CD14-positive monocyte (primary cell): ENCODE measurements around the gene LMNTD2. TPM values are rescaled to one million over a fixed set of nuclear protein-coding genes. Genes with fewer than 3 reads are reported as not detected.
"Not testable (repeated sequence)": the region's sequence is repeated elsewhere in the genome, so short reads cannot be mapped to it uniquely, and the experiment has no call there.

Experiments
- DNase-seq, 3 donors: peaks; one replicate each; pipeline ENCODE4 v3.0.0-alpha.2; 2011 to 2022
- H2AFZ ChIP-seq: 2 replicates; pipeline ENCODE4 v1.6.0; 2012; ENCODE audit warnings: mild to moderate bottlenecking, low read depth, low read length, inconsistent platforms; ENCODE audit not compliant: insufficient read depth, poor library complexity, severe bottlenecking
- H3K27ac ChIP-seq, 2 donors: 1 replicate in 1 of 2; 2 replicates in 1 of 2; pipeline ENCODE4 v1.5.1; 2012 to 2013; ENCODE audit warnings: low read length in 2 of 2, control low read depth in 1 of 2, inconsistent platforms in 1 of 2, low read depth in 1 of 2, mild to moderate bottlenecking in 1 of 2
- H3K27me3 ChIP-seq, 2 donors: one replicate each; pipeline versions ENCODE4 v1.6.0 to v1.6.1; 2011 to 2013; ENCODE audit warnings: low read length in 2 of 2; ENCODE audit not compliant: control insufficient read depth in 2 of 2, insufficient read depth in 2 of 2
- H3K36me3 ChIP-seq, 2 donors: replicated peaks in 1 of 2; 1 replicate in 1 of 2; 2 replicates in 1 of 2; pipeline versions ENCODE4 v1.5.1 to v1.6.1; 2012 to 2013; ENCODE audit warnings: low read length in 2 of 2, control low read depth in 1 of 2, inconsistent platforms in 1 of 2, mild to moderate bottlenecking in 1 of 2; ENCODE audit not compliant: insufficient read depth in 2 of 2, control insufficient read depth in 1 of 2
- H3K4me1 ChIP-seq, 2 donors: 1 replicate in 1 of 2; 2 replicates in 1 of 2; pipeline versions ENCODE4 v1.5.1 to v1.6.1; 2012 to 2013; ENCODE audit warnings: low read length in 2 of 2, control low read depth in 1 of 2, inconsistent platforms in 1 of 2, mild to moderate bottlenecking in 1 of 2, moderate library complexity in 1 of 2; ENCODE audit not compliant: insufficient read depth in 2 of 2, control insufficient read depth in 1 of 2
- H3K4me2 ChIP-seq: replicated peaks from 2 replicates; pipeline ENCODE3; 2012; ENCODE audit warnings: low read length, moderate library complexity, mild to moderate bottlenecking; ENCODE audit not compliant: poor library complexity, severe bottlenecking; ENCODE audit errors: extremely low read depth
- H3K4me3 ChIP-seq, 3 experiments: fragments of 200-600 bp in 1 of 3; sonication (generic) in 1 of 3; replicated peaks in 1 of 3; 1 replicate in 2 of 3; 2 replicates in 1 of 3; pipeline ENCODE4 v1.5.1; 2011 to 2013; ENCODE audit warnings: low read length in 3 of 3, mild to moderate bottlenecking in 3 of 3, control low read depth in 2 of 3, low read depth in 2 of 3, inconsistent platforms in 1 of 3, moderate library complexity in 1 of 3
- H3K79me2 ChIP-seq: 2 replicates; pipeline ENCODE4 v1.6.0; 2012; ENCODE audit warnings: mild to moderate bottlenecking, control low read depth, inconsistent platforms, low read length, moderate library complexity; ENCODE audit not compliant: insufficient read depth
- H3K9ac ChIP-seq: 2 replicates; pipeline ENCODE4 v1.6.0; 2017; ENCODE audit warnings: low read length, mild to moderate bottlenecking; ENCODE audit not compliant: insufficient read depth, poor library complexity, severe bottlenecking
- H3K9me3 ChIP-seq, 2 donors: replicated peaks in 1 of 2; 1 replicate in 1 of 2; 2 replicates in 1 of 2; pipeline versions ENCODE4 v1.5.1 to v1.6.1; 2012 to 2013; ENCODE audit warnings: low read length in 2 of 2, control low read depth in 1 of 2; ENCODE audit not compliant: control insufficient read depth in 1 of 2, insufficient read depth in 1 of 2
- H4K20me1 ChIP-seq: 2 replicates; pipeline ENCODE4 v1.6.0; 2012; ENCODE audit warnings: mild to moderate bottlenecking, low read length, control low read depth, moderate library complexity; ENCODE audit not compliant: insufficient read depth
- H3K27ac Mint-ChIP-seq, 7 donors: one replicate each; pipeline ENCODE4 v1.8.0; 2020; ENCODE audit warnings: mild to moderate bottlenecking in 7 of 7, mixed read lengths in 7 of 7, moderate library complexity in 6 of 7, inconsistent platforms in 2 of 7
- H3K27me3 Mint-ChIP-seq, 3 donors: one replicate each; pipeline ENCODE4 v1.8.0; 2021 to 2022; ENCODE audit warnings: low read depth in 3 of 3, mild to moderate bottlenecking in 3 of 3, mixed read lengths in 3 of 3, moderate library complexity in 3 of 3, inconsistent platforms in 1 of 3
- H3K36me3 Mint-ChIP-seq, 2 donors: one replicate each; pipeline ENCODE4 v1.8.0; 2020; ENCODE audit warnings: mixed read lengths in 2 of 2, inconsistent platforms in 1 of 2, mild to moderate bottlenecking in 1 of 2
- H3K4me1 Mint-ChIP-seq: one replicate; pipeline ENCODE4 v1.8.0; 2020; ENCODE audit warnings: mild to moderate bottlenecking, mixed read lengths
- H3K4me3 Mint-ChIP-seq, 2 donors: one replicate each; pipeline ENCODE4 v1.8.0; 2020; ENCODE audit warnings: mild to moderate bottlenecking in 2 of 2, mixed read lengths in 2 of 2, moderate library complexity in 1 of 2
- H3K9me3 Mint-ChIP-seq, 7 donors: one replicate each; pipeline ENCODE4 v1.8.0; 2020 to 2022; ENCODE audit warnings: mixed read lengths in 7 of 7, mild to moderate bottlenecking in 6 of 7, moderate library complexity in 6 of 7, inconsistent platforms in 2 of 7
- CTCF ChIP-seq: fragments of 200-600 bp; IDR thresholded peaks from one replicate; pipeline ENCODE4 v1.8.0; 2022; ENCODE audit warnings: antibody characterized with exemption, mild to moderate bottlenecking
- WGBS: methylation state at CpG from one replicate; pipeline ENCODE4 v1.1.5; 2013; ENCODE audit warnings: missing lambda C conversion rate; ENCODE audit not compliant: insufficient coverage; 5-methylcytosine and 5-hydroxymethylcytosine counted together
- intact Hi-C, 2 donors: fragments of 100-400 bp; cut with micrococcal nuclease; formaldehyde crosslinking; loops; one replicate each; pipeline versions ENCODE4 v1.15.0 to v1.15.1; 2023
- polyA plus RNA-seq, 3 donors: library from polyadenylated mRNA; depleted of rRNA in 1 of 3; unstranded in 2 of 3; stranded (reverse) in 1 of 3; fragments of 300-500 nt in 2 of 3; fragments of >200 nt in 1 of 3; fragmentation: Illumina TruSeq in 2 of 3; gene quantifications; 1 replicate in 2 of 3; 2 replicates in 1 of 3; pipeline ENCODE4 v1.2.3, GENCODE V29; 2012 to 2021

LMNTD2 gene
- polyA plus RNA-seq, 3 donors = 0.67 to 10.6 (median 1.2) TPM

GRCh38 chr11:518463-519202 lies 41.9 kb downstream of the LMNTD2 start:
- no peaks in the 10 kb centered on the region for H3K36me3 ChIP-seq
- Mint-ChIP-seq H3K4me3 (peak overlapping the region; percentile 60 to 83), H3K27me3 (peaks cover 0 to 3% (median 2%) of the 10 kb centered on the region in 3 donors)

GRCh38 chr11:516918-517685 lies 43.4 kb downstream of the LMNTD2 start:
- Mint-ChIP-seq H3K27ac (peak overlapping the region in 1 of 7 donors; percentile 76), H3K4me1 (peaks cover 28% of the 10 kb centered on the region), H3K36me3 (peaks cover 8 to 35% of the 10 kb centered on the region in 2 donors), H3K9me3 (peaks cover 12 to 19% (median 14%) of the 10 kb centered on the region in 7 donors)
- H3K27ac ChIP-seq, H3K27me3 ChIP-seq, H3K9ac ChIP-seq, H3K4me3 Mint-ChIP-seq, H3K27me3 Mint-ChIP-seq, H3K36me3 ChIP-seq, intact Hi-C loops, H2AFZ ChIP-seq, H3K4me2 ChIP-seq, H3K79me2 ChIP-seq, DNase-seq, H3K4me3 ChIP-seq, H4K20me1 ChIP-seq: not testable (repeated sequence)
- peaks cover 5 to 16% of the 10 kb centered on the region in 2 donors for H3K9me3 ChIP-seq
- 87% methylated on average over 32 of the region's 43 CpGs for WGBS
- peaks cover 25 to 27% of the 10 kb centered on the region in 2 donors for H3K4me1 ChIP-seq

More at GRCh38 chr11:518463-519202, 41.9 kb downstream of the LMNTD2 start:
- H4K20me1 ChIP-seq = no peaks in the 10 kb centered on the region
- peak; percentile 100 for TF ChIP-seq CTCF
- intact Hi-C loops = no loop called here
- no peaks in the 10 kb centered on the region for H3K79me2 ChIP-seq
- H3K9me3 ChIP-seq = peaks cover 5 to 16% of the 10 kb centered on the region in 2 donors
- H2AFZ ChIP-seq = peak overlapping the region; percentile 51
- H3K36me3 Mint-ChIP-seq = peaks cover 5 to 27% of the 10 kb centered on the region in 2 donors
- WGBS = 9% methylated on average over 65 of the region's 74 CpGs
- H3K9me3 Mint-ChIP-seq = peaks cover 12 to 16% (median 14%) of the 10 kb centered on the region in 7 donors
- peaks cover 17% of the 10 kb centered on the region for H3K4me1 Mint-ChIP-seq
- H3K4me1 ChIP-seq = peaks cover 11 to 13% of the 10 kb centered on the region in 2 donors
- DNase-seq = peak; percentile 86 to 92 (median 90)
- H3K27ac ChIP-seq = no peak overlapping the region
- H3K27ac Mint-ChIP-seq = peak overlapping the region in 6 of 7 donors; percentile 42 to 82 (median 79)
- no peaks in the 10 kb centered on the region for H3K27me3 ChIP-seq
- H3K4me2 ChIP-seq = peak overlapping the region; percentile 55
- H3K9ac ChIP-seq = no peak overlapping the region
- H3K4me3 ChIP-seq = peak overlapping the region in 2 of 3 experiments; percentile 15 to 53
